LNCAP (cell line): ENCODE data around the gene OR8B2.
A peak's percentile ranks its signal among the peaks of the same experiment; 100 is the strongest.

Experiments
- CTCF ChIP-seq: fragments of 450-650 bp; IDR thresholded peaks from 2 replicates; pipeline ENCODE4 v1.5.1; 2017; ENCODE audit warnings: mild to moderate bottlenecking

The OR8B2 gene

DNA sequence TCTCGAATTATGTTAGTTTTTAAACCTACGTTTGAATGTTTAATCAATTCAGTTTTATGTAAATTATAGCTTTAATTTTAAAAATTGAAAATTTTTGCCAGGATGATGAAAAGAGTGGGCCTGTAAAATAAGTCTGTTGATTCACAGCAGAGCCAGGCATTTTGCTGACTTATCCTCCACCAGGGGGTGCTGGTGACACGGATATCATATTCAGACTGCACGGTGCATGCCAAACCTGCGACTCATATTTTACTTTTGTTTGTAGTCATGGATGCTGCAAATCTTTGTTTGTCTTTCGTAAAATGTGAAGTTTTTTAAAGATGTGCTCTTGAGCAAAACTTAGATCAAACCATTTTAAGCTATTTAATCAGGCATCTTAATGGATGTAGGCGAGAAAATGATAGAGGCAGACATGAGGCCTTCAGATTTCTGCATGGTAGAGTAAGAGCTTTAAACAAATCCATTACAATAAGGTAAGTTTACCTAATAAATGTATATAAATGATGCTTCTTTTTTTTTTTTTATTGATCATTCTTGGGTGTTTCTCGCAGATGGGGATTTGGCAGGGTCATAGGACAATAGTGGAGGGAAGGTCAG, 18.1 kb upstream of the OR8B2 start:
- TF ChIP-seq CTCF: peak; percentile 93

GRCh38 chr11:124398924-124399323, 14.6 kb upstream of the OR8B2 start, which contains the start of gene OR8B3:
OR8B3 (minus strand) TSS chr11:124399024; CDS start chr11:124397351, 1,673 bp downstream.
- no peak for TF ChIP-seq CTCF

- no peak for TF ChIP-seq CTCF
Observed at GRCh38 chr11:124394408-124394807, 10.1 kb upstream of the OR8B2 start.

DNA sequence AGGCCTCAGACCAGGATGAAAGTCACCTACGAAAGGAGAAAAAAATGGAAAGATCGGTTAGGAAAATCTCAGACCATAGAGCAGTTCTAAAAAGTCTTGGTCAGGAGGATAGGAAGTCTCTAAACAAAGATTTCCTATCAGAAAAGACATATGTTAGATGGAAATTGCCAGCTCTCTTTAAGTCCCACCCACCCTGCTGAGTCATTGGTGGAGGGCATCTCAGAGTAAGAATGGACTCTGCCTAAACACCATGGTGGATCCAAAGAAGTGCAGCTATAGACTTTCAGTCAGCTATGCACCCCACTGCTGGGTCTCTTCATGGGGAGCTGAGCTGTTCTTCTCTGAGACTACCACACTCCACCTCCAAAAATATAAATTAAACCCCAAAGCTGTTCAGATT, 3.7 kb downstream of the OR8B2 start:
- TF ChIP-seq CTCF: no peak

- TF ChIP-seq CTCF: no peak
Observed at GRCh38 chr11:124376280-124376679, 8.0 kb downstream of the OR8B2 start.

DNA sequence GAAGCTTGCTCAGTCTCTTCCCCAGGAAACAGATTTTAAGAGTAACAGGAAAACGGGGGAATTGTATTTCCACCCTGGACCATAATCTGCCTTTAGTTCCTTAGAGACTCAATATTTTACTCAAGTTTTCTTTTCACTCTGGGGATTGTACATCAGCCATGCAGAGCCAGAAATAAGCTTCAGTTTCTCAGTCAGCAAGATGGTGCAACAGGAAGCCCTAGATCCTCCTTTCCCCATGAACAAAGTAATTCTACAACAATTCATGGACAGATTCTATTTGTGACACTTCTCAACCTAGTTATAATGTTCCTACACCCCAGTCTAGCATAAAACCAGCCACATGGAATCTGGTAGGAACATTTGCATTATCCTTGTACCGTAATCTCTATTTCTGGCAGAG, 24.7 kb downstream of the OR8B2 start:
- no peak for TF ChIP-seq CTCF

DNA sequence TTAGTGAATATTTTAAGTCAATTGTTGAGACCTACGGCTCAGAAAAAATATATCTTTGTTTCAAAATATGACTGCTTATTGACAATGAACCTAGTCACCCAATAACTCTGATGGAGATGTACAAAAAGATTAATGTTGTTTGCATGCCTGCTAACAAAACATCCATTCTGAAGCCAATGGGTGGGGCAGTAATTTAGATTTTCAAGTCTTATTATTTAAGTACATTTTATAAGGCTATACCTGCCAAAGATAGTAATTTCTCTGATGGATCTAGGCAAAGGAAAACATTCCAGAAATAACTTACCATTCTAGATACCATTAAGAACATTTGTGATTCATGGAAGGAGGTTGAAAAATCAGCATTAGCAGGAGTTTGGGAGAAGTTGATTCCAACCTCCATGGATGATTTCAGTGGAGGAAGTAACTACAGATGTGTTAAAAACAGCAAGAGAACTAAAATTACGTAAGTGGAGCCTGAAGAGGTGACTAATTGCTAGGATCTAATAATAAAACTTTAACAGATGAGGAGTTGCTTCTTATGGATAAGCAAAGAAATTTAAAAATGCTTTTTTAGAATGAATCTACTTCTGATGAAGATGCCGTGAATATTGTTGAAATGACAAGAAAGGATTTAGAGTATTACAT, 37.9 kb downstream of the OR8B2 start:
- no peak for TF ChIP-seq CTCF
